LoVo (cell line): Measurements from ENCODE around the gene PRKAR2A.
"Not testable (repeated sequence)": the region's sequence is repeated elsewhere in the genome, so short reads cannot be mapped to it uniquely, and the experiment has no call there.

ENCODE experiments used
- DNase-seq: peaks from one replicate; pipeline ENCODE4 v3.0.0-alpha.2; 2016; ENCODE audit warnings: low spot score

Gene PRKAR2A

DNA sequence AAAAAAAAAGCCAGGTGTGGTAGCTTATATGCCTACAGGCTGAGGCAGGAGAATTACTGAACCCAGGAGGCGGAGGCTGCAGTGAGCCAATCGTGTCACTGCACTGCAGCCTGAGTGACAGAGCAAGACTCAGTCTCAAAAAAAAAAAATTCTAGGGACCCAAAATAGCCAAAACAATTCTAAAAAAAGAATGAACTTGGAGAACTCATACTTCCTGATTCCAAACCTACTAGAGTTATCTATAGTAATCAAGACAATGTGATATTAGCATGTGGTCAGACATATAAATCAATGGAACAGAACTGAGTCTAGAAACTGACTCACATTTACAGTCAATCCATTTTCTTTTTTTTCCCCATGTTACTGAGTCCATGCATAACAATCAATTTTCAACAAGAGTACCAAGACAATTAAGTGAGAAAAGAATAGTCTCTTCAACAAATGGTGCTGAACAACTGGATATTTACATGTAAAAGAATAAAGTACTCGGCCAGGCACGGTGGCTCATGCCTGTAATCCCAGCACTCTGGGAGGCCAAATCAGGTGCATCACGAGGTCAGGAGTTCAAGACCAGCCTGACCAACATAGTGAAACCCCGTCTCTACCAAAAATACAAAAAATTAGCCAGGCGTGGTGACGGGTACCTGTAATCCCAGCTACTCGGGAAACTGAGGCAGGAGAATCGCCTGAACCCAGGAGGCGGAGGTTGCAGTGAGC is 11.9 kb downstream of the PRKAR2A start:
- no peak for DNase-seq

DNA sequence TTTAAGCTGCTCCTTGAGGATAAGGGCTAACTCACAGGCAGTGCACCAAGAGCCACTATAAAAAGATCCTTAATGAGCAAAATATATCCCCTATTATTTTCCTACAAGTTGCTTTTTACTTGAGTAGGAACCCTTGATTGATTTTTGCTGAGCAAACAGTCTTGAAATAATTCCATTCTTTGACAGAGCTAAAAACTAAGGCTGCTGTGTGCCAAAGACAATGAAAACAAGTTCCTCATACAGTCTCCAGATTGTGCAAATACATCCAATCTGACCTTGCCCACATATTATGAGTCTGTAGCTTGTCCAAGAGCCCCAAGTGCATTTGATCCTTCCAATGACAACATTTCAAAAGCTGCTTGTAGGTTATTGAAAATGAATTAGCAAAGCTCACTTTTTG is 15.0 kb downstream of the PRKAR2A start:
- no peak for DNase-seq

DNA sequence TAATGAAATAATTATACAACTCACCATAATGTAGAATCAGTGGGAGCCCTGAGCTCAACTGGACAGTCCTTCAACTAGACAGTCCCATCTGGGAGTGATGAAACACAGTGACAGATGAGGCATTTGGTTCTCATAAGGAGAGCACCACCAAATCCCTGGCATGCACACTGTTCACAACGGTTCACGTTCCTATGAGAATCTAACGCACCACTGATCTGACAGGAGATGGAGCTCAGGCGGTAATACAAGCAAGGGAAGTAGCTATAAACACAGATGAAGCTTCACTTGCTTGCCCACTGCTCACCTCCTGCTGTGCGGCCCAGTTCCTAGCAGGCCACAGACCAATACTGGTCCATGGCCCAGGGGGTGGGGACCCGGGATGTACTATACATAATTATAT is 17.0 kb downstream of the PRKAR2A start:
- no peak for DNase-seq

DNA sequence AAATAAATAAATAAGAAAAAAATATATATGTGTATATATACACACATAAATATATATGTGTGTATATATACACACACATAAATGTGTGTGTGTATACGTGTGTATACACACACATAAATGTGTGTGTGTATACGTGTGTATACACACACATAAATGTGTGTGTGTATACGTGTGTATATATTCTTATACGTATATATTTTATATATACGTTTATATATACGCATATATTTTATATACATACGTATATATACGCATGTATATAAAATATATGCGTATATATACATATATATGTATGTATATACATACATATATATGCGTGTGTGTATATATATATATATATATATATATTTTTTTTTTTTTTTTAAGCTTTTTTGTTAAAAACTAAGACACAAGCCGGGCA is 18.1 kb downstream of the PRKAR2A start:
- not testable (repeated sequence) for DNase-seq

DNA sequence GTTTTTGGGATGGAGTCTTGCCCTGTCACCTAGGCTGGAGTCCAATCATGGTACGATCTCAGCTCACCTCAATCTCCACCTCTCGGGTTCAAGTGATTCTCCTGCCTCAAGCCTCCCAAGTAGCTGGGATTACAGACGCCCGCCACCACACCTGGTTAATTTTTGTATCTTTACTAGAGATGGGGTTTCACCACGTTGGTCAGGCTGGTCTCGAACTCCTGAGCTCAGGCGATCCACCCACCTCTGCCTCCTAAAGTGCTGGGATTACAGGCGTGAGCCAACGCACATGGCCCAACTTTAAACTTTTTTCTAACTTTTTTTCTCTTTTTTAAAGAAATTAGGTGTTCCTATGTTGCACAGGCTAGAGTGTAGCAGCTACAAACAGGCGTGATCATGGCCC is 19.8 kb downstream of the PRKAR2A start:
- DNase-seq: not testable (repeated sequence)

DNA sequence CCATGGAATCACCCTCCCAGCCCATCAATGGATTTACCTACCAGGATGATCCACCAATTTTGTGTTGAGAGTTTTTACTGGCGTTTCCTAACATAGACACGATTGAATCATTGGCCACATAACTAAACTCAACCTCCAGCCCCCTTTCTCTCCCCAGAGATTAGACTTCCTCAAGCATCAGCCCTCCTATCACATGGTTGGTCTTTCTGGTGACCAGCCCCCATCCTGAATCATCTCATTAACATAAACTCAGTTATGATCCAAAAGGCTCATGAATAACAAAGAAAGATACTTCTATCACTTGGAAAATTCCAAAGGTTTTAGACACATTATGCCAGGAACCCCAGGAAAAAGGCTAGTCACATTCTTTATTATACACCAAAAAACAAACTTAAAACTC is 21.2 kb downstream of the PRKAR2A start:
- no peak for DNase-seq

DNA sequence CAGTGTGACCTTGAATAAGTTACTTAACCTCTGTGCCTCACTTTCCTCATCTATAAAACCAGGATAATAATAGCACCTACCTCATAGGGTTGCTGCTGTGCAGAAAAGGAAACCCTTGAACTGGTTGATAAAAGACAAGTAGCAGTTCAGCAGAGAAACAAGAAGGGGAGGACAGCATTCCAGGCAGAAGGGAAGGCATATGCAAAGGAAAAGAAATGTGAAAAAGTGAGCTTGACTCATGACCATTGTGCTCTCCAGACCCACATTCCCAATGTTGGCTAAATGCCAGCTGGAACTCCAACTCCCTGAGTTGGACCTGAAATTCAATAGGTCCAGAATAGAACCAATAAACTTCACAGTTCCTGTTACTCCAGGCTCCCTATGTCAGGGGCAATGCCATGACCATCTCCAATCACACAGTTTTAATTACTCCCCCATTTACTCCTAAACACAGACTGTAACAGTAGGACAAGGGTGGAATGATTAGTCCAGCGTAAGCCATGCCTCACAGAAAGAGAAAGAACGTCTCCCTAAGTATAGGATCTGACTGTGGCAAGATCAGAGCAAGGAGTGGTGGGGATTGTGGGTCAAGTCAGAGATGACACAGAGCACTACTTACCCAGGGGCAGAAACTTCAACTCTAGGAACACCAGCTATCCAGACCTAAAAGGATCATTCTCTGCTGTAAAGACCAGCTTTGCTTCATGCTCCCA is 26.9 kb downstream of the PRKAR2A start:
- no peak for DNase-seq

DNA sequence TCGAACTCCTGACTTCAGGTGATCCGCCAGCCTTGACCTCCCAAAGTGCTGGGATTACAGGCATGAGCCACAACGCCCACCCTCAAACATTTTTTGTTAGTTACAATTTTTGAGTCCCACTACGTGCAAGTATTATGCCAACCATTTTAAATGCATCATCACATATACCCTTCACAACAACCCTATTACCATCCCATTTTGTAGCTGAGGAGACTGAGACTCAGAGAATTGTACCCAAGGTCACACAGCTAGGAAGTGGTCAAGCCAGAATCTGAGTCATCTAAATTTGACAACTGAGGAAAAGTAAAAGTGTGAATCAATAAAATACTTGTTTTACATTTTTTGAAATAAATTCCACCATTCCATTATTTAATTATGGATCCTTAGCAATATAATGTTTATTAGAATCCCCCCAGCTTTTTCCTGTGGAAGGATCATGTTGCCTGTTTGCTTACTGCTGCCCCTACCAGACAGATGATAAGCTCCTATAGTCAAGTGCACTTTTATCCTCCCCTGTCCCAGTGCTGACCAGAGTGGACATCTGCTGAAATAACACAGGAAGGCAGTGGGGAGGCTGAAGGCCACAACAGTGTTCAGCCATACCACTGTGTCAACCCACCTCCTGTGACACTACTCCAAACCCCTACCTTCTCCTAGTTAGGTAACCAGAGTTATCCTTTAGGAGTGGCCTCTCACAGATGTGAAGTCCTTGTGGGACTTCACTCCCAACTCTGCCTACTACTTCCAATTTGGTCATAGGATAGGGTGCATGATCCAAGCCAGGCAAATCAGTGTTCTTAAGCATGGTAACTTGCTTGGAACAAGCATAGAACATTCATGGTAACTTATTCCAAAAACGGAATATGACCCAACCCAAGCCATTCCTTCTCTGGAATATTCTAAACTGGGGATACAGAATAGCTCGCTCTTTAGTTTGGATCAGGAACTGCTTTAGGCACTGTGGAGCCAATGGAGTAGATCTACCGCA is 28.1 kb downstream of the PRKAR2A start:
- no peak for DNase-seq

DNA sequence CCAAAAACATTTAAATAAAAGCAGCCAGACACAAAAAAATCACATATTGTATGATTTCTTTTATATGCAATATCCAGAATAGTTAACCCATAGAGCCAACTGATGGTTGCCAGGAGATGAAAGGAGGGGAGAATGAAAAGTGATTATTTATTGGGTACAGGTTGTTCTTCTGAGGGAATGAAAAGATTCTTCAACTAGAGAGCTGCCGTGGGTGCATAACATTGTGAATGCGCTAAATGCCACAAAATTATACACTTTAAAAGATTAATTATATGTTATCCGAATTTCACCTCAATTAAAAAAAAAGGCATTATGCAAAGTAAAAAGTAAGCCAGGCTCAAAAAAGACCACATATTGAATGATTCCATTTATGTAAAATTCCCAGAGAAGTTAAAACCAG is 36.1 kb downstream of the PRKAR2A start:
- no peak for DNase-seq

DNA sequence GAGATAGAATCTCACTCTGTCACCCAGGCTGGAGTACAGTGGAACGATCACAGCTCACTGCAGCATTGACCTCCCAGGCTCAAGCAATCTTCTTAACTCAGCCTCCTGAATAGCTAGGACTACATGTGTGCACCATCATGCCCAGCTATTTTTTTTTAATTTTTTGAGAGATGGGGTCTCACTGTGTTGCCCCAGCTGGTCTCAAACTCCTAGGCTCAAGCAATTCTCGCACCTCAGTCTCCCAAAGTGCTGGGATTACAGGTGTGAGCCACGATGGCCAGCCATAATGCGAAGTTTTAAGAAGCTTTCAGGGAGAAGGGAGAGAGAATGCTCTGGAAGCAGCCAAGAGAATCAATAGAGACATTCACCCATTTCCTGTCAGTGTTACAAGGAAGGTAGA is 42.7 kb downstream of the PRKAR2A start:
- no peak for DNase-seq

DNA sequence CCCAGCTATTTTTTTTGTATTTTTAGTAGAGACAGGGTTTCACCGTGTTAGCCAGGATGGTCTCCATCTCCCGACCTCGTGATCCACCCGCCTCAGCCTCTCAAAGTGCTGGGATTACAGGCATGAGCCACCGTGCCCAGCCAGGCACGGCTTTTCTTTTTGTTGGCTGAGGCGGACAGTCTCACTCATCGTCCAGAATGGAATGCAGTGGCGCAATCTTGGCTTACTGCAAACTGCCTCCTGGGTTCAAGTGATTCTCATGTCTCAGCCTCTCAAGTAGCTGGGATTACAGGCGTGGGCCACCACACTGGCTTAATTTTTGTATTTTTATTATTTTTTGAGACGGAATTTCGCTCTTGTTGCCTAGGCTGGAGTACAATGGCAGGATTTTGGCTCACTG is 46.8 kb downstream of the PRKAR2A start:
- not testable (repeated sequence) for DNase-seq

DNA sequence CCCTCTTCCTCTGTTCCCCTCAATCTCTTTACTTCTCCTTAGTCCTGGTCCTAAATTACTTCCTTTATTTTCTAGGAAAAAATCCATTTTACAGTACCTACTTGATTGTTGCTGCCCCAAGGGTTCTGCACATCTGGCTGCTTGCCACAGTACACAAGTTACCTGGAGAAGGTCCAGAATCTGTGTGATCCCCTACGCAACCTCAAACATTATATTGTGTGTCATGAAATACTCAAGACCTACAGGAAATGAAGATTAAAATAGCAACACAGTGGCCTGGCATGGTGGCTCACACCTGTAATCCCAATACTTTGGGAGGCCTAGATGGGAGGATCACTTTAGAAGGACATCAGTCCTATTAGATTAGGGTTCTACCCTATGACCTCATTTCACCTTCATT is 48.7 kb downstream of the PRKAR2A start:
- DNase-seq: peak; percentile 4

DNA sequence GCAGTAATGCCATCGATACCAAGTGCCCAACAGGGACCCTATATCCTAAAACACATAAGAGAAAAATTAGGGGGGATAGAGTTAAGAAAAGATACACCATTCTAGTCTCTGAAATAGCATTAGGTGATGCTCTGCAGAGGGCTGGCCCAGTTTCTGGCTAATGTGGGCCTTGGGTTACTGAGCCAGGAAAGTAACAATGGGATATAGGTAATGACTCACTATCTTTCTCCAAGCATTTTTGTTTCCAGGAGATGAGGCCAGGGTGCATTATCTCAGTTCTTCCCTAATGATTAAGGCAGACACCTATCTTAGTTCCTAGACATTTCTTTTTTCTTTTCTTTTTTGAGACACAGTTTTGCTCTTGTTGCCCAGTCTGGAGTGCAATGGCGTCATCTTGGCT is 50.0 kb downstream of the PRKAR2A start:
- no peak for DNase-seq

DNA sequence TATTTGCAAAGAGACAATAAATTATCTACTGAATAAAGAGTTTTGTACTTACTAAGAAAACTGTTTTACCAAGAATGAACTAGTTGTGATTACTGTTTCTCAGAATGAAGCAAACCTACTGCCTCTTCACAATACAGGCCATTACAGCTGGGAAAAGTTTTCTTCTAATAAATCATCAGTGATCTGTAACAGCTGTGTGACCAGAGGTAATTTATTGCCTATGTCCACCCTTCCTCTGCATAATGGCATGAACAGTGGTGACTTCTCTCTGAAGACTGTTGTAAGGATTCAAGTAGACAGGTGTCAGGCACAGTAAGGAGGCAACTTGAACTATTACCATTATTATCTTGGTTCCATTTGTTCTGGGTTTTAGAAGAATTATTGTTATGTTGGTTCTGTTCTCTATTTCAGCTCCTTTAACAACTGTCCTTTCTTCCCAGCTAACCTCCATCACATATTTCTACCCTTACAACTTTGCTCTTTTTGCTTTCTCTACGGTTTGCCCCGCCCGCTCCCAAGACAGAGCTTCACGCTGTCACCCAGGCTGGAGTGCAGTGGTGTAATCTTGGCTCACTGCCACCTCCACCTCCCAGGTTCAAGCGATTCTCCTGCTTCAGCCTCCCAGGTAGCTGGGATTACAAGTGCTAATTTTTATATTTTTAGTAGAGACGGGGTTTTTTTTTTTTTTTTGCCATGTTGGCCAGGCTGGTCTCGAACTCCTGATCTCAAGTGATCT is 51.5 kb downstream of the PRKAR2A start:
- no peak for DNase-seq

DNA sequence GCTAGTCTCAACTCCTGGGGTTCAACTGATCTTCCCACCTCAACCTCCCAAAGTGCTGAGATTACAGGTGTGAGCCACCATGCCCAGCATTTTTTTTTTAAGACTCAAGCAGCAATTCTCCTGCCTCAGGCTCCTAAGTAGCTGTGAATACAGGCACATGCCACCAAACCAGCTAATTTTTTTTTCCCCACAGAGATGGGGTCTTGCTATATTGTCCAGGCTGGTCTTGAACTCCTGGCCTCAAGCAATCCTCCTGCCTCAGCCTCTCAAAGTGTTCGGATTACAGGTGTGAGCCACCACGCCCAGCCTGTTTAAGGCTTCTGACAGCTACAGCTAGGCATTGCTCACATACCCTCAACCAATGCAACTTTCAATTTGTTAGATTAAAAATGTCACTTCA is 54.2 kb downstream of the PRKAR2A start:
- not testable (repeated sequence) for DNase-seq

DNA sequence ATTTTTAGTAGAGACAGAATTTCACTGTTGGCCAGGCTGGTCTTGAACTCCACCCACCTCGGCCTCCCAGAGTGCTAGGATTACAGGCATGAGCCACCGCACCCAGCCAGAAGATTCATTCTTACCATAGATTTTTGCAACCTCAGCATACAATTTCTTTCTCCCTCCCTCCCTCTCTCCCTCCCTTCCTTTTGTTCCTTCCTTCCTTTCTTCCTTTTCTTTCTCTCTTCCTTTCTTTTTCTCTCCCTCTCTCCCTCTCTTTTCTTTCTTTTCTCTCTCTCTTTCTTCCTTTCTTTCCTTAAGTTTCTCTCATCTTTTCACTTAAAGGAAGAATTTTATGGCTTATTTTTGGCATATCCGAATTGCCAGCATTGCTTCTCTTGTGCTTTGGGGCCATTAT is 58.0 kb downstream of the PRKAR2A start:
- no peak for DNase-seq

DNA sequence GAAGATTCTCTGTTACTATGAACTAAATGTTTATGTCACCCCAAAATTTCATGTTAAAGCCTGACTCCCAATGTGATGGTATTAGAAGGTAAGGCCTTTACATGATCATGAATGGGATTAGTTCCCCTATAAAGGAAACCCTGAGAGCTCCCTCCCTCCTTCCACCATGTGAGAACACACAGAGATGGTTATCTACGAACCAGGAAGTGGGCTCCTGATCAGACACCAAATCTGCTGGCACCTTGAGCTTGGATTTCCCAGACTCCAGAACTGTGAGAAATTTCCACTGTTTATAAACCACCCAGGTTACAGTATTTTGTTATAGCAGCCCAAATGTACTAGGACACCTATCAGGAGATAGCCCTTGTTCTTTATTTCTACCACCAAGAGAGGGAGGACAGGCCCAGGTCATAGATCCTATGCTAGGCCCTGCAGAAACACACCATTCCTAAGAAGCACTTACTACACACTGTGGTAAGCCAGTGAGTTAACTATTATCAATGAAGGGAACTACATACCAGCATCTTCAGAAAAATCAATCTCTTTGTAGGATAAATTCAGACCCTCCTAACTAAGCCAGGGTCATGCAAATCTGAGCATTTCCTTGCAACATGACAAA is 59.0 kb downstream of the PRKAR2A start:
- no peak for DNase-seq

DNA sequence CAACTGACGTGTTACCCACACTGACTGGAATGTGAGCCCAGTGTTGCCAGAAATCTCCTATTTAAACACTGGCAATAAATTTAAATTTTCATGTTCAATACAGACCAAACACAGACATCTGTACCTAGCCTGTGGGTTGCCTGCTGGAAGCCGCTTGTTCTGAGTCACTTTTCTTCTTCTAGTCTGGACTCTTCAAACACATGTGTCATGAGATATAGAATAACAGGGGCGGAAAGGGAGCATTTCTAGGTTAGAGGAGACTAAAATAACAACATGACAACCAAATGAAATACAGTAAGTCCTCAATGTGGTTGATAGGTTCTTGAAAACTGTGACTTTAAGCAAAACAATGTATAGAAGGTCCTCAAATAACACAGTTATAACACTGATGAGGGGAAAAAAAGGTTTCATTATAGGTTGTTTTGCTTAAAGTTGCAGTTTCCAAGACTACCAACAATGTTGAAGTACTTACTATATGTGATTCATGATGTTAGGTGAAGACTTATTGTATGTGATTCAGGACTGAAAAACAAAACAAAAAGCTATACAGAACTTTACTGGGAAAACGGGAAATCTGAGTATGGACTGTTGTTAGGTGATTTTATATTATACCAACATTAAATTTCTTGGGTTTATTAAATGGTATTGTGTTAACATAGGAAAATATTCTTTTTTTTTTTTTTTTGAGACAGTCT is 63.1 kb downstream of the PRKAR2A start:
- DNase-seq: no peak

DNA sequence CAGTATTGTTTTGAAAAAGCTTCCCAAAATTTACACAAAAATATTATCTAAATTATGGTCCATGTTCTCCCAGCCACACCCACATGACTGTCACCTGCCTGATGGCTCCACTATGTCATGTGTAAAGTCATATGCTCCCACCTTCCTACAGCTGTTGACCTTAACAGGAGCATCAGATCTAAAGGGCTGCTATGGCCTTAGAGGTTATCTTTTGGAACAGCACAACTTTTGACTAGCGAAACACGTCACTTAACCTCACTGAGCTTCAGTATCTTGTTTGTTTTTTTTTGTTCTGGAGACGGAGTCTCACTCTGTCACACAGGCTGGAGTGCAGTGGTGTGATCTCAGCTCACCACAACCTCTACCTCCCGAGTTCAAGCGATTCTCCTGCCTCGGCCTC is 64.4 kb downstream of the PRKAR2A start:
- DNase-seq: no peak

DNA sequence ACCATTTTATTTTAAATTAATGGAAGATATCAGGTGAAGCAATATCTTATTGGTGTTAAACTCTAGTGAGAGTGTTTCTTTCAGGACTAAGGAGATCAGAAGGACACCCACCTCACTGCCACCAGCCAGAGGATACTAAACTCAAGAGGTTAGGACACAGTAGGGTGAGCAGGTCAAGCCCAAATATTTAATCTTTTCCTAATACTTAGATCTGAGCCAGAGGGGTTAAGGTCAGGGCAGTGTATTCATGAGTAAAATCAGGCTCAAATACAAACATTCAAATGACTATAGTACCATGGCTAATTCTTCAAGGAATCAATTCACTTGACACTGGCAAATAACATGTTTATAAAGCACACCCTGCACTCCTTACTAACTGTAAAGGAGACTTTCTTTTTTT is 65.6 kb downstream of the PRKAR2A start:
- no peak for DNase-seq

DNA sequence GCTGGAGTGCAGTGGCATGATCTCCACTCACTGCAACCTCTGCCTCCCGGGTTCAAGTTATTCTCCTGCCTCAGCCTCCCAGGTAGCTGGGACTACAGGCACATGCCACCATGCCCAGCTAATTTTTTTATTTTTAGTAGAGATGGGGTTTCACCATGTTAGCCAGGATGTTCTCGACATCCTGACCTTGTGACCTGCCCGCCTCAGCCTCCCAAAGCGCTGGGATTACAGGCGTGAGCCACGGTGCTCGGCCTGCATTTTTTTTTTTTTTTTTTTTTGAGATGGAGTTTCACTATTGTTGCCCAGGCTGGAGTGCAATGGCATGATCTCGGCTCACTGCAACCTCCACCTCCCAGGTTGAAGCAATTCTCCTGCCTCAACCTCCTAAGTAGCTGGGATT is 69.1 kb downstream of the PRKAR2A start:
- DNase-seq: not testable (repeated sequence)
